Limb (tissue), 2 donors: ENCODE results near the gene ACSS2.
"Not testable (repeated sequence)": the region's sequence is repeated elsewhere in the genome, so short reads cannot be mapped to it uniquely, and the experiment has no call there.

ENCODE experiments used
- DNase-seq, 2 donors: peaks; one replicate each; pipeline ENCODE4 v3.0.0-alpha.2; 2016; ENCODE audit errors: extremely low spot score in 2 of 2

Gene ACSS2

GRCh38 chr20:34874094-34874654 is 2.2 kb upstream of the ACSS2 start:
- peak; percentile 81 for DNase-seq

DNA sequence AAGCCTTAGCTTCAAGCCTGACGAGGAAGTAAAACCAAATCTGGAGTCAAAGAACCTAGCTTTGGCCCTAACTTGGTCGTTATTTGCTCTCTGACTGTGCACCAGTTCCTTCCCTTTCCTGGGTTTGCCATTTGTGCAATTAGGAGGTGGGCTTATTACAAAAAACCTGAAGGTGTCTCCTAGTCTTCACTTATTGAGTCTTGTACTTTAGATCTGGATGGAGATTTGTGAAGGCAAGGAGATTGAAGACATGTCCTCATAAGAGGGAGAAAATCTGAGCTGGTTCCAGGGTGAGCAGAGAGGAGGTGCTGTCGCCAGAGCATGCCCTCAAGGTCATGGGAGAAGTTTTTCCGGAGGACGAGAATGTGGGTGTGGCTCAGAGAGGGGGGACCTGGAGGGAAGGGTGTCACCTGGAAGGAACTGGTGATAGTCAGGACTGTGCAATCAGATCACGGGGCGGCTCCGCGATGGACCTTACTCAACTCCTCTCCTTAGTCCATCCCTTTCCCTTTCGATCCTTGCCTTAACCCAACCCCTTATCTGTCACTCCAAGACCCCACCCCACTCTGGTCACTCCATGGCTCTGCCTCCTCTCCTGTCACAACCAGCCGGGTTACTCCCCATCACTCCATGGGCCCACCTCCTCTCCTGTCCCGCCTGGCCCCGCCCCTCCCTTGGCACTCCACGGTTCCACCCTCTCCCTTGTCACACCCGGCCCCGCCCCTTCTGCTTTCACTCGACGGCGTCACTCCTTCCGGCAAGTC is 588 bp upstream of the ACSS2 start:
- peak; percentile 94 to 98 for DNase-seq

GRCh38 chr20:34880215-34880850 is 3.9 kb downstream of the ACSS2 start:
- no peak for DNase-seq

DNA sequence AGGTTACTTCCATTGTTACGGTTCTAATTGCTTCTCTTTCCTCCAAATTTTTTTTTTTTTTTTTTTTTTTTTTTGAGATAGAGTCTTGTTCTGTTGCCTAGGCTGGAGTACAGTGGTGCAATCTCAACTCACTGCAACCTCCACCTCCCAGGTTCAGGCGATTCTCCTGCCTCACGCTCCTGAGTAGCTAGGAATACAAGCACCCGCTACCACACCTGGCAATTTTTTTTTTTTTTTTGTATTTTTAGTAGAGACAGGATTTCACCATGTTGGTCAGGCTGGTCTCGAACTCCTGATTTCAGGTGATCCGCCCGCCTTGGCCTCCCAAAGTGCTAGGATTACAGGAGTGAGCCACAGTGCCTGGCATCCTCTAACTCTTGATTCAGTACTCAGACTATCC is 4.6 kb downstream of the ACSS2 start:
- not testable (repeated sequence) for DNase-seq

- no peak for DNase-seq
Measured at GRCh38 chr20:34881689-34882088, 5.3 kb downstream of the ACSS2 start.

DNA sequence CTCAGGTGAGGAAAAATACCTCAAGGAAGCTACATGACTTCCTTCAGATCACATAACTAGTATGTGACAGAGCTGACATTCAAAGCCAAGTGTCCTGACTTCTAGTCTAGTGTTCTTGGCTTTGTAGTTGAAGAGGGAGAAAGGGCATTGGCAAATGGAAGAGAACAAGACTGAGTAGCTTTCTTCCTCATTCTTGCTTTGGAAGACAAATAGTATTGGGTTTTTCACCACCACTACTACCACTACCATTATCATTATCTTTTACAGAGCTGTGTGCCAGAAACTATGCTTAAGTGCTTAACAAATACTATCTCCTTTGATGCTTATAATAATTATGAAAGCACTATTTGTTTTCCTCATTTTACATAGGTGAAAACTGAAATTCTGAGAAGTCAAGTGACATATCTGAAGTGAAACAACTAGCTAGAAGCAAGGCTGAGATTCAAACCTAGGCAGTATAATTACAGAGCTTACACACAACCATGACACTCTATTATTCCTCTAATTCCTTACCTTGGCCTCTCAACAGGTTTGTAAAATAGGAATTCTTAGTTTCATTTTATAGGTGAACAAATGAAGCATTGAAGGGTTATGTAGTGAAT is 6.8 kb downstream of the ACSS2 start:
- DNase-seq = no peak

DNA sequence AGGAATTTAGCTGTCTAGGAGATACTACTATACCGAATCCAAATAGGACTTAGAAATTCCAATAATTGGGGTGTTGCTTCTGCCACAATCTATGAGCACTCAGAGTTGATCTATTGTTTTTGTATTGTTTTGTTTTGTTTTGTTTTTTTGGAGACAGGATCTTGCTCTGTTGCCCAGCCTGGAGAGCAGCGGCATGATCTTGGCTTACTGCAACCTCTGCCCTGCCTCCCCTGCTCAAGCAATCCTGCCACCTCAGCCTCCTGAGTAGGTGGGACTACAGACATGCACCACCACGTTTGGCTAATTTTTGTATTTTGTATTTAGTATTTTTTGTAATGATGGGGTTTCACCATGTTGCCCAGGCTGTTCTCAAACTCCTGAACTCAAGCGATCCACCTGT is 7.4 kb downstream of the ACSS2 start:
- no peak for DNase-seq

DNA sequence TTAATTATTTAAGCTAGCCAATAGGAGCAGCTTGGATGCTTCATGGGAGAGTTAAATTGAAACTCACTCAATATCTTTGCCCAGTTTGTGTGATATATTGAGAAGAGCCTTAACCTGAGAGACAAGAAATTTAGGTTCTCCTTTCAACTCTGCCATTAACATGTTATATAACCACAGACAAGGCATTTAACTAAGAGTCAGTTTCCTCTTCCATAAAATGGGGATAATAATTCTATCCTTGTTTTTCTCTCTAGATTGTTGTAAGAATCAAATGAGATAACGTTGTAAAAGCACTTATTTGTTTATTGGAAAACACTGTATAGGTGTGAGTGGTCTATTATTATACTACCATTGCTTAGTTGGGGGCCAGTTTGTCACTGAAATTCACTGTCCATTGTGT is 7.8 kb downstream of the ACSS2 start:
- DNase-seq = no peak

- no peak for DNase-seq
Measured at GRCh38 chr20:34886122-34886521, 9.7 kb downstream of the ACSS2 start.

DNA sequence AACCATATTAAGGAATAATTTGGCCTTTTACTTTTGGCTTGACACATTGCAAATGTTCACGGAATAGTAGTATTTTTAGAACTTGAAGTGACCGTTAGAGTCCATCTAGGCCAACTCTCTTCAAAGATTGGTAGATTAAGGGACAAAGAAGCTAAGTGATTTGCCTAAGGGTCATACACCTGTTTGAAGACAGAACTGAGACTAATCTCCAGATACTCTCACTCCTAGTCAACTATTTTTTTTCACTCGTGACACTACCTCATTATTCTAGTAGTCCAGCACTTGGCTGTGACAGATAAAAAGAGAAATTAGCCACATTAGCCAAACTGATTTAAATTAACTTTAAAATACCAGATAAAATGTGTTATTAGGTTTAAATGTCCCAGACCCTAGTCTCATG is 10.6 kb downstream of the ACSS2 start:
- DNase-seq = no peak

- DNase-seq = no peak
Measured at GRCh38 chr20:34888468-34888867, 12.1 kb downstream of the ACSS2 start.

DNA sequence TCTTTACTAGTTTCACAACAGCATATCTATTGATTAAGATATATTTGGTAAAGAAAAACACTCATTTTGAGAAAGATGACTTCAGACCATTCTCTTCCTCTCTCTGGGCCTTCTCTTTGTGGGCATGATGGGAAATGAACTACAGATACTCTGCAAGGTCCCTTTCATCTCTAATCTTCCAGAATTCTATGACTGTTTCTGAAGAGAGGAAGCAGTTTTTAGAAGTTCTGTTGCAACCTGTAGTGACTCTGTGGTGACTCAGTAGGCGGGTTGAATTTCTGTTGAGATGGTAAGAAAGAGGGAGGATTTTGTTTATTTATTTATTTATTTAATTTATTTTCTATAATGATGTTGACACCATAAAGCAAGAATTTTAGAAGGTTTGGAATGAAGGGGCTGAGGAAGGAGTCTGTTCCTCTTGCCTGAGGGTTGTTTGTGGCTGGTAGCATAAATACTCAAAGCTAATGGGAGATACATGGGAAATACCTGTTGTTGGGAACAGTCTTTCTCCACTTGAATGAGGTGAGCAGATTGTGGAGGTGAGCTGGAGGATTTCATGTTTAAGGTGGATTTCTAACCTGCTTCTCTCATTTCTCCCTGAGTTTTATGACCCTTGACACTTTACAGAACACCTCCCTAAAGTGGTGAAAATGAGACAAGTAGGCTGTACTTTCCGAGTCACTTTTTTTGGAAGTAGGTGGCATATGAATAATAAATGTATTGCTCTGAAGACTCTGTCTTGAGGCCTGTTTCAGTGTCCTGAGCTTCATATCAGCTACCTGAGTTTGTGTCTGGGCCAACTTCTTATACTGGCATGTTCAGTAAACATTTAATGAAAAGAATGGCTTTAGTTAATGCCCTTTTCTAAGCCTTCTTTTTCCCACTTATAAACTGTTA is 15.0 kb downstream of the ACSS2 start:
- DNase-seq = no peak

DNA sequence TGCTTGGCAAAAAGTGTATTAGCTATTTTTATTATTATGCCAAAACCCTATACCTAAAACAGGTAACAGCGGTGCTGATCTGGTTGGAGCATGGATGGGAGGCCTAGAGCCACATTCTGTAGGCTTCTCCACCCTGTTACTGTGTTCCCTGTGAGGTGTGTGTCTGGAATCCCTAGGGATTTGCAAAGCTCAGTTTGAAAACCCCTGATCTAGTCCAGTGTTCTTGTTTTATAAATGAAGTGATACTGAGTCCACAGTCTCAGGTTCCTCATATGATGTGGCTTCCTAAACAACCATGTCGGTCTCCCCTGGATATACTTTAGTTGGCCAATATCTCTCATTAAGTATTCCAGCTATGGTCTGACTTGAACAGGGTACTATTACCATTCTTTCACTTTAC is 16.3 kb downstream of the ACSS2 start:
- no peak for DNase-seq

DNA sequence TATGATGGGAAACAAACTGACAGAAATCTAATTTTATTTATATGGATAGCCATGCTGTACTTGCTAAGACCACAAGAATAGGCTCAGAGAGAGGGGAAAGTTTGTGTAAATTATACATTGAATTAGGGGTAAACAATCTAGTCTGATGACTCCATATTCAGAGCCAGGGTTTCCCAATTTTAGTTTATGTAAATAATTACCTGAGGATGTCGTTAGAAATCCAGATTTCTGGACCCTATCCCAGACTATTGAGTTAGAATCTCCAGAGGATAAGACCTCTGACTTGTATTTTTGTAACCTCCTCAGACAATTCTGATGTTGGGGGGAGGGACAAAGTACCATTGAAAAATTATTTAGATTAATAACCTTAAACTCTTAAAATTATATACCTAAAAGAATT is 18.3 kb downstream of the ACSS2 start:
- no peak for DNase-seq

DNA sequence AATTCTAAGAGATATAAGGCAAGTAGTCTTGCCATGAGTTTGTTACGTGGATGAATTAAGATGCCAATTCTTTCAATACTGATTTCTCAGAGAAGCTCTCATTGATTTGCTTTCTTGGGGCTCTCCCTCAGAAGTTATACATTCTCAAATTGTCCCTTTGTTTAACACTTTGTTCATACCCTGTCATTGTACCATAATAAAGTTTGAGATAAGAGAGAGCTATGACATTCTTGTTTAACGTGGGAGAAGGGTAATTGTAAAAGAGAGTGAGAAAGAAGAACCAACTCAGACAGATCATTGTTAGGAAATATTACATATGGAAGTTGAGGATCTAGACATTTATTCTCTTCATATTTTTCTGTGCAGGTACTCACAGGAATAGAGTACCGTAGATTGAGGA is 19.1 kb downstream of the ACSS2 start:
- no peak for DNase-seq

DNA sequence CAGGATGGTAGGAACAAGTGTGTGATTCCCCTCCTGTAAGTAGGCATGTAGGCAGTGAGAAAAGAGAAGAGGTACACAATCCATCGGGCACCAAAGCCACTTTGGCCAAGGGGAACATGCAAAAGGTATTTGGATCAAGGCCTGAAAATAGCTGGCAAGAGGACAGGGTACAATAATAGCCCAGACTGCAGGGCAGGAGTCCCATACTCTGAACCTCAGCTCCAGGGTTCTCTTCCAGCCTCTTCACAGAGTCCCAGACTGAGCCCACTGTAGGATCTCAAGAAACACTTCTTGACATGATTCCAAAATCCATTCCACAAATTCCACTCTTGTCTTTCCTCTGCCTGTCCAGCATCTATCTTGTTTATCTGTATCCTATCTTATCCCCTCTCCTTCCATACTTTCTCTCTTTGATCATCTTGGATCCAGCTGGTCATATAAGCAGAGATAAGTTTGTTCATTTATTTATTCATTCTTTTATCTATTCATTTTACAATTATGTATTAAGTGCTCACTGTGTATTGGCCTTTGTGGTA is 19.7 kb downstream of the ACSS2 start:
- DNase-seq = no peak

DNA sequence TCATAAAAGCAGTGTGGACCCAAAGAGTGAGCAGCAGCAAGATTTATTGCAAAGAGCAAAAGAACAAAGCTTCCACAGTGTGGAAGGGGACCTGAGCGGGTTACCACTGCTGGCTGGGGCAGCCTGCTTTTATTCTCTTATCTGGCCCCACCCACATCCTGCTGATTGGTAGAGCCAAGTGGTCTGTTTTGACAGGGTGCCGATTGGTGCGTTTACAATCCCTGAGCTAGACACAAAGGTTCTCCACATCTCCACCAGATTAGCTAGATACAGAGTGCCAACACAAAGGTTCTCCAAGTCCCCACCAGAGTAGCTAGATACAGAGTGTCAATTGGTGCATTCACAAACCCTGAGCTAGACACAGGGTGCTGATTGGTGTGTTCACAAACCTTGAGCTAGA is 21.7 kb downstream of the ACSS2 start:
- not testable (repeated sequence) for DNase-seq

GRCh38 chr20:34898731-34899130 is 22.3 kb downstream of the ACSS2 start:
- not testable (repeated sequence) for DNase-seq

GRCh38 chr20:34904202-34904621 is 27.8 kb downstream of the ACSS2 start:
- DNase-seq = no peak

- DNase-seq = peak; percentile 46 to 62
Measured at GRCh38 chr20:34907616-34908469, 31.4 kb downstream of the ACSS2 start.
